HG02571 (cell line): ENCODE data around the gene DRAXIN.

Source experiments
- ATAC-seq: cut with Tn5 transposase; IDR thresholded peaks from one replicate; pipeline ENCODE4 v1.9.1; 2021; ENCODE audit warnings: mild to moderate bottlenecking, moderate library complexity; ENCODE audit not compliant: unreplicated experiment

The DRAXIN gene

GRCh38 chr1:11759791-11760190, 68.3 kb downstream of the DRAXIN start:
- no peak for ATAC-seq

- no peak for ATAC-seq
These were observed 69.8 kb downstream of the DRAXIN start for GRCh38 chr1:11761285-11761684.

- ATAC-seq = no peak
These were observed 70.5 kb downstream of the DRAXIN start, which contains the start of gene C1orf167 for GRCh38 chr1:11761988-11762406. C1orf167 (plus strand) TSS chr1:11762193; CDS start chr1:11764401, 2,208 bp downstream.

- no peak for ATAC-seq
These were observed 72.6 kb downstream of the DRAXIN start for GRCh38 chr1:11764115-11764514.

GRCh38 chr1:11764519-11764918, 73.0 kb downstream of the DRAXIN start:
- ATAC-seq = no peak

GRCh38 chr1:11765661-11766428, 74.3 kb downstream of the DRAXIN start:
- no peak for ATAC-seq

GRCh38 chr1:11766429-11766776, 74.9 kb downstream of the DRAXIN start:
- no peak for ATAC-seq

GRCh38 chr1:11767922-11768704, 76.6 kb downstream of the DRAXIN start:
- ATAC-seq = no peak

GRCh38 chr1:11768821-11769220, 77.3 kb downstream of the DRAXIN start:
- ATAC-seq = no peak

GRCh38 chr1:11769274-11769673, 77.8 kb downstream of the DRAXIN start:
- no peak for ATAC-seq

- no peak for ATAC-seq
These were observed 78.5 kb downstream of the DRAXIN start for GRCh38 chr1:11770011-11770410.

- ATAC-seq = no peak
These were observed 80.1 kb downstream of the DRAXIN start for GRCh38 chr1:11771481-11772043.

- ATAC-seq = no peak
These were observed 80.9 kb downstream of the DRAXIN start for GRCh38 chr1:11772458-11772857.

GRCh38 chr1:11774753-11775152, 83.2 kb downstream of the DRAXIN start:
- ATAC-seq = no peak
